ENCODE results near the gene TRIM47. TPM values are rescaled to one million over a fixed set of nuclear protein-coding genes. Genes with fewer than 3 reads are reported as not detected.
A peak's percentile ranks its signal among the peaks of the same experiment; 100 is the strongest.

Gene TRIM47
- total and polyA plus RNA-seq, 2 of the 13 experiments (the other 11 are each of a cell fraction or from before 2014, with no cell fraction given): 33.5 to 82.0 TPM

DNA sequence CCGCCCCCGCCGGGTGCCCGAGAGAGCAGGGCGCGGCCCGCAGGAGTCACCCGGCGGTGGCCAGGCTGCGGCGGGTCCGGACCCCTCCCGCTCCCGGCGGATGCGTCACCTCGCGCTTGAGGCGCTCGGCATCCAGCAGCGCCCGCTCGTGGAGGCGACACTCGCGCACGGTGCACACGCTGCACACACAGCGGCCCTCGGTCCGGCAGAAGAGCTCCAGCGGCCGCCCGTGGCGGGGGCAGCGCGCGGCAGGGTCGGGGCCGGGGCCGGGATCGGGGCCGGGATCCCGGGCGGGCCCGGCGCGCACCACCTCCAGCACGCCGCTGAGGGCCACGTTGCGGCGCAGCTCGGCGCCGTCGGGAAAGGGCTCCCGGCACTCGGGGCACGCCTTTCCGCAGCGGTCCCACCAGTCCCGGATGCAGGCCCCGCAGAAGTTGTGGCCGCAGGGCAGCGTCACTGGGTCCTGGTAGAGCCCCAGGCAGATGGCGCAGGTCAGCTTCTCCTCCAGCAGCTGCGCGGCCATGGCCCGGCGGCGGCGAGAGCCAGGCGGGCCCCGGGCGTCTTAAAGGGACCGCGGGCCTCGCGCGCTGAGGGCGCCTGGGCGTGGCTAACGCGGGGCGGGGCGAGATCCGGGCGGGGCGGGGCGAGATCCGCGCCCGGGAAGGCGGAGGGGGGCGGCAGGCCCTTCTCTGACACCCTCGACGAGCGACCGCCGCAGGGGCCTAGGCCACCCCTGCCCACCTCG lies 18.2 kb upstream of the TRIM47 start, which contains the start of gene TRIM65 (continued):
- TF ChIP-seq, protein P1, sequence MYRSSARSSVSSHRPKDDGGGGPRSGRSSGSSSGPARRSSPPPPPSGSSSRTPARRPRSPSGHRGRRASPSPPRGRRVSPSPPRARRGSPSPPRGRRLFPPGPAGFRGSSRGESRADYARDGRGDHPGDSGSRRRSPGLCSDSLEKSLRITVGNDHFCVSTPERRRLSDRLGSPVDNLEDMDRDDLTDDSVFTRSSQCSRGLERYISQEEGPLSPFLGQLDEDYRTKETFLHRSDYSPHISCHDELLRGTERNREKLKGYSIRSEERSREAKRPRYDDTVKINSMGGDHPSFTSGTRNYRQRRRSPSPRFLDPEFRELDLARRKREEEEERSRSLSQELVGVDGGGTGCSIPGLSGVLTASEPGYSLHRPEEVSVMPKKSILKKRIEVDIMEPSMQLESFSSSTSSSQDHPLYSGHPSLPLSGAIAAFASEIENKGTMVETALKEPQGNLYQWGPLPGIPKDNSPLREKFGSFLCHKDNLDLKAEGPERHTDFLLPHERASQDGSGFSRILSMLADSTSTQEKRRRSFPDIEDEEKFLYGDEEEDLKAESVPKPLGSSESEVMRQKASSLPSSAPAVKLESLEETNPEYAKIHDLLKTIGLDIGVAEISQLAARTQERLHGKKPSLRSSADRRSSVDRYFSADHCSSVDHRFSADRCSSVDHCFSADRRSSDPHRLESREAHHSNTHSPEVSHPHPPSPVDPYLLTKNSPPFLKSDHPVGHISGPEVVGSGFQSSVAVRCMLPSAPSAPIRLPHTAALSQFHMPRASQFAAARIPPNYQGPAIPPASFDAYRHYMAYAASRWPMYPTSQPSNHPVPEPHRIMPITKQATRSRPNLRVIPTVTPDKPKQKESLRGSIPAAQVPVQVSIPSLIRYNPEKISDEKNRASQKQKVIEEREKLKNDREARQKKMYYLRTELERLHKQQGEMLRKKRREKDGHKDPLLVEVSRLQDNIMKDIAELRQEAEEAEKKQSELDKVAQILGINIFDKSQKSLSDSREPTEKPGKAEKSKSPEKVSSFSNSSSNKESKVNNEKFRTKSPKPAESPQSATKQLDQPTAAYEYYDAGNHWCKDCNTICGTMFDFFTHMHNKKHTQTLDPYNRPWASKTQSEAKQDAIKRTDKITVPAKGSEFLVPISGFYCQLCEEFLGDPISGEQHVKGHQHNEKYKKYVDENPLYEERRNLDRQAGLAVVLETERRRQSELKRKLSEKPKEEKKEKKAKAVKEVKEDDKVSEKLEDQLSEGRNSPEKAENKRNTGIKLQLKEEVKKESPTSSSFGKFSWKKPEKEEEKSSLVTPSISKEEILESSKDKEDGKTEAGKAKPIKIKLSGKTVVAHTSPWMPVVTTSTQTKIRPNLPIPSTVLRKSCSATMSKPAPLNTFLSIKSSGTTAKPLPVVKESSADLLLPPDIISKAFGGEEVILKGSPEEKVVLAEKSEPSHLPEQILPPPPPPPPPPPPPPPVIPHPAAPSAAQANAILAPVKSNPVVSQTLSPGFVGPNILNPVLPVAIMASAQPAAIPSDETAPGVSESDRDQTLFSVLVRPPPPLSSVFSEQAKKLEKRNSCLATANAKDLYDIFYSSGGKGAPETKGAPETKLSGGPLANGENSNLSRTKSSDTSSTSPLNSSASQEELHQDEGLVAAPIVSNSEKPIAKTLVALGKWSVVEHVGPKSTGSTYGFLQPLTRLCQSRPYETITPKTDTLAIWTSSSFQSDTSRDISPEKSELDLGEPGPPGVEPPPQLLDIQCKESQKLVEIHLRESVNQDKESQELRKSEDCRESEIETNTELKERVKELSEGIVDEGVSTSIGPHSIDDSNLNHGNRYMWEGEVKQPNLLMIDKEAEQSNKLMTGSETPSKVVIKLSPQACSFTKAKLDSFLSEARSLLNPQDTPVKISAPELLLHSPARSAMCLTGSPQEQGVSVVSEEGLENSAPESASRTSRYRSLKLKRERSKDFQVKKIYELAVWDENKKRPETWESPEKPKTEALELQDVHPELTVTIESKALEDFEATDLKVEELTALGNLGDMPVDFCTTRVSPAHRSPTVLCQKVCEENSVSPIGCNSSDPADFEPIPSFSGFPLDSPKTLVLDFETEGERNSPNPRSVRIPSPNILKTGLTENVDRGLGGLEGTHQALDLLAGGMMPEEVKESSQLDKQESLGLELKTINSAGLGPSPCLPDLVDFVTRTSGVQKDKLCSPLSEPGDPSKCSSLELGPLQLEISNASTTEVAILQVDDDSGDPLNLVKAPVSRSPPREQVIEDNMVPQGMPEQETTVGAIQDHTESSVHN (CRISPR knock-in tag; IDR thresholded peaks at IDR 0.05): no peak
- TF ChIP-seq, protein P2, sequence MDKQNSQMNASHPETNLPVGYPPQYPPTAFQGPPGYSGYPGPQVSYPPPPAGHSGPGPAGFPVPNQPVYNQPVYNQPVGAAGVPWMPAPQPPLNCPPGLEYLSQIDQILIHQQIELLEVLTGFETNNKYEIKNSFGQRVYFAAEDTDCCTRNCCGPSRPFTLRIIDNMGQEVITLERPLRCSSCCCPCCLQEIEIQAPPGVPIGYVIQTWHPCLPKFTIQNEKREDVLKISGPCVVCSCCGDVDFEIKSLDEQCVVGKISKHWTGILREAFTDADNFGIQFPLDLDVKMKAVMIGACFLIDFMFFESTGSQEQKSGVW (CRISPR knock-in tag; IDR thresholded peaks at IDR 0.05; ENCODE audit: borderline replicate concordance): no peak
- peak; percentile 89 for TF ChIP-seq BORCS8-MEF2B (CRISPR knock-in tag; IDR thresholded peaks at IDR 0.05)
- TF ChIP-seq, protein P3, sequence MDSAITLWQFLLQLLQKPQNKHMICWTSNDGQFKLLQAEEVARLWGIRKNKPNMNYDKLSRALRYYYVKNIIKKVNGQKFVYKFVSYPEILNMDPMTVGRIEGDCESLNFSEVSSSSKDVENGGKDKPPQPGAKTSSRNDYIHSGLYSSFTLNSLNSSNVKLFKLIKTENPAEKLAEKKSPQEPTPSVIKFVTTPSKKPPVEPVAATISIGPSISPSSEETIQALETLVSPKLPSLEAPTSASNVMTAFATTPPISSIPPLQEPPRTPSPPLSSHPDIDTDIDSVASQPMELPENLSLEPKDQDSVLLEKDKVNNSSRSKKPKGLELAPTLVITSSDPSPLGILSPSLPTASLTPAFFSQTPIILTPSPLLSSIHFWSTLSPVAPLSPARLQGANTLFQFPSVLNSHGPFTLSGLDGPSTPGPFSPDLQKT (CRISPR knock-in tag; IDR thresholded peaks at IDR 0.05; ENCODE audit: borderline replicate concordance): no peak
- no peak for TF ChIP-seq ZNF326 (CRISPR knock-in tag; IDR thresholded peaks at IDR 0.05; ENCODE audit: borderline replicate concordance)
- peak; percentile 79; the same call in 1 of the 2 replicates for TF ChIP-seq ZSCAN20 (CRISPR knock-in tag; IDR thresholded peaks at IDR 0.05; ENCODE audit: borderline replicate concordance)
- TF ChIP-seq, protein P4, sequence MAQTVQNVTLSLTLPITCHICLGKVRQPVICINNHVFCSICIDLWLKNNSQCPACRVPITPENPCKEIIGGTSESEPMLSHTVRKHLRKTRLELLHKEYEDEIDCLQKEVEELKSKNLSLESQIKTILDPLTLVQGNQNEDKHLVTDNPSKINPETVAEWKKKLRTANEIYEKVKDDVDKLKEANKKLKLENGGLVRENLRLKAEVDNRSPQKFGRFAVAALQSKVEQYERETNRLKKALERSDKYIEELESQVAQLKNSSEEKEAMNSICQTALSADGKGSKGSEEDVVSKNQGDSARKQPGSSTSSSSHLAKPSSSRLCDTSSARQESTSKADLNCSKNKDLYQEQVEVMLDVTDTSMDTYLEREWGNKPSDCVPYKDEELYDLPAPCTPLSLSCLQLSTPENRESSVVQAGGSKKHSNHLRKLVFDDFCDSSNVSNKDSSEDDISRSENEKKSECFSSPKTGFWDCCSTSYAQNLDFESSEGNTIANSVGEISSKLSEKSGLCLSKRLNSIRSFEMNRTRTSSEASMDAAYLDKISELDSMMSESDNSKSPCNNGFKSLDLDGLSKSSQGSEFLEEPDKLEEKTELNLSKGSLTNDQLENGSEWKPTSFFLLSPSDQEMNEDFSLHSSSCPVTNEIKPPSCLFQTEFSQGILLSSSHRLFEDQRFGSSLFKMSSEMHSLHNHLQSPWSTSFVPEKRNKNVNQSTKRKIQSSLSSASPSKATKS (CRISPR knock-in tag; IDR thresholded peaks at IDR 0.05): no peak
- TF ChIP-seq GPN1 (CRISPR knock-in tag; IDR thresholded peaks at IDR 0.05; ENCODE audit: borderline replicate concordance): 0 out of 2 replicates have a peak, but pooled peaks have one; percentile 63
- no peak; the same call in none of the 2 replicates for TF ChIP-seq ZNF274 (CRISPR knock-in tag; IDR thresholded peaks at IDR 0.05)
- TF ChIP-seq, protein P5, sequence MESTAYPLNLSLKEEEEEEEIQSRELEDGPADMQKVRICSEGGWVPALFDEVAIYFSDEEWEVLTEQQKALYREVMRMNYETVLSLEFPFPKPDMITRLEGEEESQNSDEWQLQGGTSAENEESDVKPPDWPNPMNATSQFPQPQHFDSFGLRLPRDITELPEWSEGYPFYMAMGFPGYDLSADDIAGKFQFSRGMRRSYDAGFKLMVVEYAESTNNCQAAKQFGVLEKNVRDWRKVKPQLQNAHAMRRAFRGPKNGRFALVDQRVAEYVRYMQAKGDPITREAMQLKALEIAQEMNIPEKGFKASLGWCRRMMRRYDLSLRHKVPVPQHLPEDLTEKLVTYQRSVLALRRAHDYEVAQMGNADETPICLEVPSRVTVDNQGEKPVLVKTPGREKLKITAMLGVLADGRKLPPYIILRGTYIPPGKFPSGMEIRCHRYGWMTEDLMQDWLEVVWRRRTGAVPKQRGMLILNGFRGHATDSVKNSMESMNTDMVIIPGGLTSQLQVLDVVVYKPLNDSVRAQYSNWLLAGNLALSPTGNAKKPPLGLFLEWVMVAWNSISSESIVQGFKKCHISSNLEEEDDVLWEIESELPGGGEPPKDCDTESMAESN (CRISPR knock-in tag; conservative IDR thresholded peaks at IDR 0.05): peak; percentile 70; the same call in 1 of the 2 replicates
- peak; percentile 12 for TF ChIP-seq ZNF749 (CRISPR knock-in tag; IDR thresholded peaks at IDR 0.05; ENCODE audit: borderline replicate concordance)
- no peak for TF ChIP-seq FOXO1 (CRISPR knock-in tag; IDR thresholded peaks at IDR 0.05)
- no peak for TF ChIP-seq ZNF629 (CRISPR knock-in tag; conservative IDR thresholded peaks at IDR 0.05)

Data from HepG2 (cell line).